Progenitor cell of endocrine pancreas (in vitro differentiated cells): ENCODE data around the gene YJU2. TPM values are rescaled to one million over a fixed set of nuclear protein-coding genes. Genes with fewer than 3 reads are reported as not detected.
"Not testable (repeated sequence)": the region's sequence is repeated elsewhere in the genome, so short reads cannot be mapped to it uniquely, and the experiment has no call there.

ENCODE experiments used
- DNase-seq: peaks from one replicate; pipeline ENCODE4 v3.0.0; 2021; ENCODE audit warnings: low spot score; ENCODE audit not compliant: unreplicated experiment
- H3K27ac Mint-ChIP-seq: 2 replicates; pipeline ENCODE4 v1.8.0; 2021; ENCODE audit warnings: mild to moderate bottlenecking, moderate library complexity, mixed read lengths
- H3K27me3 Mint-ChIP-seq: 2 replicates; pipeline ENCODE4 v1.8.0; 2021; ENCODE audit warnings: mixed read lengths
- H3K36me3 Mint-ChIP-seq: 2 replicates; pipeline ENCODE4 v1.8.0; 2022; ENCODE audit warnings: mixed read lengths; ENCODE audit not compliant: insufficient read depth
- H3K4me1 Mint-ChIP-seq: 2 replicates; pipeline ENCODE4 v1.8.0; 2021; ENCODE audit warnings: low read depth, mixed read lengths
- H3K4me3 Mint-ChIP-seq: 2 replicates; pipeline ENCODE4 v1.8.0; 2021; ENCODE audit warnings: low read depth, mild to moderate bottlenecking, moderate library complexity, mixed read lengths
- H3K9me3 Mint-ChIP-seq: 2 replicates; pipeline ENCODE4 v1.8.0; 2021; ENCODE audit warnings: low read depth, mixed read lengths
- total RNA-seq: library from RNA; stranded (reverse); gene quantifications from 2 replicates; pipeline ENCODE4 v1.2.1, GENCODE V29; 2021
- TF ChIP-seq, protein P1 (sequence below): fragments of 200-600 bp; sonication (generic); IDR thresholded peaks from one replicate; pipeline ENCODE4 v1.5.0; 2021; ENCODE audit warnings: antibody characterized with exemption, mild to moderate bottlenecking; ENCODE audit not compliant: unreplicated experiment

YJU2 gene
- total RNA-seq, 1 donor from 2014 or later: 23.9 TPM

DNA sequence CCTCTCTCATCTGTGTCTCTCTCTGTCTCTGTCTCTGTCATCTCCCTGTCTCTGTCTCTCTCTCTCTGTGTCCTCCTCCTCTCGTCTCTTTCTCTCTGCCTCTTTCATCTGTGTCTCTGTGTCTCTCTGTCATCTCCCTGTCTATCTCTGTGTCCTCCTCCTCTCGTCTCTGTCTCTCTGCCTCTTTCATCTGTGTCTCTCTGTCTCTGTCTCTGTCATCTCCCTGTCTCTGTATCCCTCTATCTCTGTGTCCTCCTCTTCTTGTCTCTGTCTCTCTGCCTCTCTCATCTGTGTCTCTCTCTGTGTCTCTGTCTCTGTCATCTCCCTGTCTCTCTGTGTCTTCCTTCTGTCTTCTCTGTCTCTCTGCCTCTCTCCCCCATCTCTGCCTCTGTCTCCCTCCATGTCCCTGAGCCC, 18.1 kb upstream of the YJU2 start:
- H3K4me1 Mint-ChIP-seq: no peaks in the 10 kb centered on the region
- H3K27me3 Mint-ChIP-seq: peaks cover 9% of the 10 kb centered on the region
- H3K36me3 Mint-ChIP-seq: no peaks in the 10 kb centered on the region
- H3K9me3 Mint-ChIP-seq: no peaks in the 10 kb centered on the region
- no peak overlapping the region for H3K4me3 Mint-ChIP-seq
- H3K27ac Mint-ChIP-seq: no peak overlapping the region
- TF ChIP-seq, protein P1, sequence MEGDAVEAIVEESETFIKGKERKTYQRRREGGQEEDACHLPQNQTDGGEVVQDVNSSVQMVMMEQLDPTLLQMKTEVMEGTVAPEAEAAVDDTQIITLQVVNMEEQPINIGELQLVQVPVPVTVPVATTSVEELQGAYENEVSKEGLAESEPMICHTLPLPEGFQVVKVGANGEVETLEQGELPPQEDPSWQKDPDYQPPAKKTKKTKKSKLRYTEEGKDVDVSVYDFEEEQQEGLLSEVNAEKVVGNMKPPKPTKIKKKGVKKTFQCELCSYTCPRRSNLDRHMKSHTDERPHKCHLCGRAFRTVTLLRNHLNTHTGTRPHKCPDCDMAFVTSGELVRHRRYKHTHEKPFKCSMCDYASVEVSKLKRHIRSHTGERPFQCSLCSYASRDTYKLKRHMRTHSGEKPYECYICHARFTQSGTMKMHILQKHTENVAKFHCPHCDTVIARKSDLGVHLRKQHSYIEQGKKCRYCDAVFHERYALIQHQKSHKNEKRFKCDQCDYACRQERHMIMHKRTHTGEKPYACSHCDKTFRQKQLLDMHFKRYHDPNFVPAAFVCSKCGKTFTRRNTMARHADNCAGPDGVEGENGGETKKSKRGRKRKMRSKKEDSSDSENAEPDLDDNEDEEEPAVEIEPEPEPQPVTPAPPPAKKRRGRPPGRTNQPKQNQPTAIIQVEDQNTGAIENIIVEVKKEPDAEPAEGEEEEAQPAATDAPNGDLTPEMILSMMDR: no peak
- no peak for DNase-seq

DNA sequence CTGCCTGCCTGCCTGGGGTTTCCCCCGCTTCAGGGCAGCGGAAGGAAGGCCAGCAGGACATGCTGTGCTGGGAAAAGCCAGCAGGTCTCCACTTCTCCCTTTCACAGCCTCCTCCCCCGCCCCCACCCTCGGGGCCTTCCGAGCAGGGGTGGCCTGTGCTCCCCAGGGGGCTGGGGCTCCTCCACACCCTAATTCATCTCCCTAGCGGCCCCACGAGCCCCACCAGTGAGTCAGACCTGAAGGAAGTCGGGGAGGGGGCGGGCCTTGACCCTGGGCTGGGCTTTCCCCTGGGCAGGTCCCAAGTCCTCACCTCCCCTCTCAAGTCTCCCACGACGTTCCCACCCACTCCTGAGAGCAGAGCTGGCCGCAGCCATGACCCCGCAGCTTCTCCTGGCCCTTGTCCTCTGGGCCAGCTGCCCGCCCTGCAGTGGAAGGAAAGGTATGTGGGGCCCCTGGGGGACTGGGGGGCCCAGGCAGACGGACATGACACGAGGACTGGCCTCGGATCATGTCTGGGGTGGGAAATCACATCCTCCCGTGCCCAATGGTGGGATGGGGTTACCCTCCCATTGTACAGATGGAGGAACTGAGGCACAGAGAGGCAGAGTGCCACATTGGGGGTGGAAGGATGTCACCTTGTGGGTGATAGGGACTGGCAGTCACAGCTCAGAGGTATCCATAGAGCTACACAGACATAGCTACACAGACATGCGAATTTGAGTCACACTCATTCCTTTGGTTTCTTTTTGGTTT, 17.5 kb upstream of the YJU2 start, which contains the start of gene EBI3:
Gene EBI3, plus strand, starts transcription at position 345 of the 753 bp plus-strand sequence. Its CDS starts 28 bp downstream, at position 373.
- Mint-ChIP-seq H3K4me1 (no peaks in the 10 kb centered on the region), H3K27ac (peak within 1 kb of the TSS; percentile 71), H3K9me3 (no peaks in the 10 kb centered on the region), H3K27me3 (peaks cover 9% of the 10 kb centered on the region), H3K36me3 (no peaks in the 10 kb centered on the region), H3K4me3 (no peak within 1 kb of the TSS)
- peak; percentile 26 for DNase-seq
- TF ChIP-seq, protein P1: no peak

DNA sequence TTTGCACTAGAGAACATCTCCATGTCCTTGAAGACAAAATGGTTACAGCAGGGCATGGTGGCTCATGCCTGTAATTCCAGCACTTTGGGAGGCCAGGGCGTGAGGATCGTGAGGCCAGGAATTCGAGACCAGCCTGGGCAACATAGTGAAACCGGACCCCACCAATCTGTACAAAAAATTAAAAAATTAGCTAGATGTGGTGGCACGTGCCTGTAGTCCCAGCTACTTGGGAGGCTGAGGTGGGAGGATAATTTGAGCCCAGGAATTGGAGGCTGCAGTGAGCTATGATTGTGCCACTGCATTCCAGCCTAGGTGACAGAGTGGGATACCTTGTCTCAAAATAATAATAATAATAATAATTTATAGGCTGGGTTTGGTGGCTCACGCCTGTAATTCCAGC, 16.6 kb upstream of the YJU2 start:
- not testable (repeated sequence) for H3K9me3 Mint-ChIP-seq, H3K4me3 Mint-ChIP-seq, H3K36me3 Mint-ChIP-seq, H3K27ac Mint-ChIP-seq, H3K27me3 Mint-ChIP-seq, DNase-seq, H3K4me1 Mint-ChIP-seq

DNA sequence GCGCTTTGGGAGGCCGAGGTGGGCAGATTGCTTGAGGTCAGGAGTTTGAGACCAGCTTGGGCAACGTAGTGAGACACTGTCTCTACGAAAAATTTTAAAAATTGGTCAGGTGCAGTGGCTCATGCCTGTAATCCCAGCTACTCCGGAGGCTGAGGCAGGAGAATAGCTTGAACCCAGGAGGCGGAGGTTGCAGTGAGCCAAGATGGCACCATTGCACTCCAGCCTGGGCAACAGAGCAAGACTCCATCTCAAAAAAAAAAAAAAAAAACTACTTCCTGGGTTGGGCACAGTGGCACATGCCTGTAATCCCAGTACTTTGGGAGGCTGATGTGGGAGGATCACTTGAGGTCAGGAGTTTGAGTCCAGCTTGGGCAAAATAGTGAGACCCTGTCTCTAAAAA, 15.4 kb upstream of the YJU2 start:
- H3K27ac Mint-ChIP-seq: not testable (repeated sequence)

DNA sequence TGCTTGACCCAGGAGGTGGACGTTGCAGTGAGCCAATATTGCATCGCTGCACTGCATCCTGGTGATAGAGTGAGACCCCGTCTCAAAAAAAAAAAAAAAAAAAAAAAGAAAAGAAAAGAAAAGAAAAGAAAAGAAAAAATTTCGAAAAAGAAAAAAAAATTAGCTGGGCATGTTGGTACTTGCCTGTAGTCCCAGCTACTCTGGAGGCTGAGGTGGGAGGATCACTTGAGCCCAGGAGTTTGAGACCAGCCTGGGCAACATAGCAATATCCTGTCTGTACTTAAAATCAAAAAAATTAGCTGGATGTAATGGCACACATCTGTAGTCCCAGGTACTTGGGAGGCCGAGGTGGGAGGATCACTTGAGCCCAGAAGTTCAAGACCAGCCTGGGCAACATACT, 14.7 kb upstream of the YJU2 start:
- not testable (repeated sequence) for H3K4me1 Mint-ChIP-seq, H3K4me3 Mint-ChIP-seq, H3K27me3 Mint-ChIP-seq, DNase-seq, H3K27ac Mint-ChIP-seq, H3K36me3 Mint-ChIP-seq, H3K9me3 Mint-ChIP-seq

More for the DNA sequence above, 15.4 kb upstream of the YJU2 start:
- not testable (repeated sequence) for H3K4me3 Mint-ChIP-seq, H3K4me1 Mint-ChIP-seq, DNase-seq, H3K36me3 Mint-ChIP-seq, H3K27me3 Mint-ChIP-seq, H3K9me3 Mint-ChIP-seq

DNA sequence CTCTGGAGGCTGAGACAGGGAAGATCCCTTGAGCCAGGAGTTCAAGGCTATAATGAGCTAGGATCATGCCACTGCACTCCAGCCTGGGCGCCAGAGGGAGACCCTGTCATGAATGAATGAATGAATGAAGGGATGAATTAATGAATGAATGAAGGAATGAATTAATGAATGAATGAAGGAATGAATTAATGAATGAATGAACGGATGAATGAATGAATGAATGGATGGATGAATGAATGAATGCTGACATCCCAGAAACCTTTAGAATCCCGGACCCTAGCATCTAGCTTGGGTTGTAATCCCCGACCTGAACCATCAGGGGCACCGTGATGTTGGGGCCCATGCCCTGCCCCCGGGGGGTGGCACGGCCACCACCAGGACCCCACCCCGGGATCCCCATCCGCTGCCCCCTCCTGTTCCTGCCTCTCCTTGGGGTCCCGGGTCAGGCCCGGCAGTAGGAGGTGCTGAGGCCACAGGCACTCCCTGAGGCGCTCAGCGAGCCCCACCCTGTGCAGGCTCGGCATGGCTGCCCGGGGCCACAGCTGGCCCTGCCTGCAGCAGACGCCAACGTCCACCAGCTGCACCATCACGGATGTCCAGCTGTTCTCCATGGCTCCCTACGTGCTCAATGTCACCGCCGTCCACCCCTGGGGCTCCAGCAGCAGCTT, 14.1 kb upstream of the YJU2 start:
- TF ChIP-seq, protein P1: no peak
- no peak for DNase-seq
- H3K27me3 Mint-ChIP-seq: peaks cover 9% of the 10 kb centered on the region
- no peaks in the 10 kb centered on the region for H3K36me3 Mint-ChIP-seq
- H3K9me3 Mint-ChIP-seq: no peaks in the 10 kb centered on the region
- no peak overlapping the region for H3K27ac Mint-ChIP-seq
- H3K4me3 Mint-ChIP-seq: no peak overlapping the region
- no peaks in the 10 kb centered on the region for H3K4me1 Mint-ChIP-seq
